ENCODE measurements around the gene PCOLCE2.

PCOLCE2 gene

DNA sequence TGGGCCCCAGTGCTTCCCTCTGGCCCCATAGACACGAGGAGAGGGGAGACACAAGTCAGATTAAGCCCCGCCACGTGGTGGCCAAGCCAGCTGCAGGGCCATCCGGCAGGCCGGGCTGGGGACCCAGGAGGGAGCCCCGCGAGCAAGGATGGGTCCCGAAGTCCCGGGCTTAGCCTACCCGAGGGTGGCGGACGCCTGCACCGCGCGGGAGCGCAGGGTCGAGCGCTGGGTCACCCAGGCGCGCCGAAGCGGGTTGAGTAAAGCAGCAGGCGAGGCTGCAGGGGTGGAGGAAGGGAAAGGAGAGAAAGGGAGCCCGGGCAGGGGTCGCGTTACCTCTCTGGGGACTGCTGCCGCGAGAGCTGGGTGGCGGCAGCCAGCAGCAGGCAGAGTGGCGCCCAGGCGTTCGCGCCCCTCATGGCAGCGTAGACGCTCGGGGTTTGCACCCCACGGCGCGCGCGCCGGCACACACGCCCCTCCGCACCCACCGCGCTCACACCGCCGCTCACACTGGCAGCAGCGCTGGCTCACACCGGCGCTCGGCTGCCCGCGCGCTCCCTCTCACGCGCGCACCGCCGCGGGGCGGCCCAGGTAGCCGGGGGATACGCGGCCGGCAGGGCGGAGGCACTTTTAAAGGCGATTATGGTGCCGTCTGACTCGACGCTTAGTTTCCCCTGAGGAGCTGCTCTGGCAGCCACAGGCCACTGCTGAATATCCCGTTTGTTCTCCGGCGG is at the start of gene PCOLCE2:
Gene PCOLCE2 (minus strand): TSS at position 603 of the 731 bp plus-strand sequence. CDS start 187 bp downstream, at position 416.
- H3K4me3 ChIP-seq (ENCODE audit: low read depth, low read length): peak within 1 kb of the TSS; percentile 60

DNA sequence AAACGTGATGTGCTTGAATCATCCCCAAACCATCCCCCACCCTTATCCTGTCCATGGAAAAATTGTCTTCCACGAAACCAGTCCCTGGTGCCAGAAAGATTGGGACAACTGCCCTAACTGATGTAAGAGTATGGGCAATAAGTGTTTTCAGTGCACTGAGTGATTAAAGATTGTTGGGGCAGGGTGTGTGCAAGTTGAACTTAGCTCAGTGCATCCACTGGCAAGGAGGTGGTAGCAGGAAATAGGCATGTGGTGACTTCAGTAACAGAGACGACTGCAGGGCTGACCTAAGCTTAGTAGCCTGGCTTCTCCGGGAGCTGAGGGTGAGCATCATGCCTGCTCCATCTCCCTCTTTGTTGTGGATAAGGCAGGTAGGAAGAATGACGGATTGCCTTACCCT is 47.1 kb upstream of the PCOLCE2 start:
- no peak for DNase-seq (ENCODE audit: low read depth)
- H3K4me3 ChIP-seq (ENCODE audit: low read depth, low read length): no peak overlapping the region
- TF ChIP-seq CTCF (conservative IDR thresholded peaks at IDR 0.05; ENCODE audit: low read depth, low read length): no peak

More for the DNA sequence above, at the start of gene PCOLCE2:
- DNase-seq (ENCODE audit: low read depth): no peak
- TF ChIP-seq CTCF (conservative IDR thresholded peaks at IDR 0.05; ENCODE audit: low read depth, low read length): no peak

GRCh38 chr3:142934887-142935269 is 46.0 kb upstream of the PCOLCE2 start:
- no peak overlapping the region for H3K4me3 ChIP-seq (ENCODE audit: low read depth, low read length)
- no peak for DNase-seq (ENCODE audit: low read depth)
- TF ChIP-seq CTCF (conservative IDR thresholded peaks at IDR 0.05; ENCODE audit: low read depth, low read length): no peak

GRCh38 chr3:142934128-142934886 is 45.4 kb upstream of the PCOLCE2 start:
- no peak for TF ChIP-seq CTCF (conservative IDR thresholded peaks at IDR 0.05; ENCODE audit: low read depth, low read length)
- no peak for DNase-seq (ENCODE audit: low read depth)
- no peak overlapping the region for H3K4me3 ChIP-seq (ENCODE audit: low read depth, low read length)

GRCh38 chr3:142931222-142931621 is 42.3 kb upstream of the PCOLCE2 start:
- TF ChIP-seq CTCF (conservative IDR thresholded peaks at IDR 0.05; ENCODE audit: low read depth, low read length): no peak
- no peak overlapping the region for H3K4me3 ChIP-seq (ENCODE audit: low read depth, low read length)
- no peak for DNase-seq (ENCODE audit: low read depth)

- H3K4me3 ChIP-seq (ENCODE audit: low read depth, low read length): no peak overlapping the region
- TF ChIP-seq CTCF (conservative IDR thresholded peaks at IDR 0.05; ENCODE audit: low read depth, low read length): peak; percentile 21
- peak; percentile 37 for DNase-seq (ENCODE audit: low read depth)
These were observed 41.6 kb upstream of the PCOLCE2 start for GRCh38 chr3:142930463-142930862.

All from choroid plexus epithelial cell (primary cell).